Astrocyte of the hippocampus (primary cell): Measurements from ENCODE around the gene ATP8B2.
A peak's percentile ranks its signal among the peaks of the same experiment; 100 is the strongest.
"Not testable (repeated sequence)": the region's sequence is repeated elsewhere in the genome, so short reads cannot be mapped to it uniquely, and the experiment has no call there.

Experiments used
- DNase-seq: peaks from one replicate; pipeline ENCODE4 v3.0.0; 2011; ENCODE audit warnings: low read depth, low spot score

ATP8B2 gene

GRCh38 chr1:154323493-154323892 is 1.8 kb upstream of the ATP8B2 start:
- DNase-seq: no peak

- no peak for DNase-seq
These were observed 1.1 kb upstream of the ATP8B2 start for GRCh38 chr1:154324241-154324640.

- DNase-seq: peak; percentile 93
These were observed 539 bp downstream of the ATP8B2 start for GRCh38 chr1:154325583-154326545.

GRCh38 chr1:154326546-154327465 is 1.5 kb downstream of the ATP8B2 start:
- peak; percentile 63 for DNase-seq

- no peak for DNase-seq
These were observed 2.4 kb downstream of the ATP8B2 start for GRCh38 chr1:154327466-154328317.

- peak; percentile 89 for DNase-seq
These were observed 3.2 kb downstream of the ATP8B2 start for GRCh38 chr1:154328318-154329151.

GRCh38 chr1:154329152-154329521 is 3.8 kb downstream of the ATP8B2 start:
- DNase-seq: peak; percentile 78

- DNase-seq: no peak
These were observed 4.3 kb downstream of the ATP8B2 start for GRCh38 chr1:154329551-154330131.

- DNase-seq: no peak
These were observed 5.3 kb downstream of the ATP8B2 start for GRCh38 chr1:154330669-154331068.

- DNase-seq: no peak
These were observed 9.0 kb downstream of the ATP8B2 start for GRCh38 chr1:154334079-154335024.

GRCh38 chr1:154335025-154335714 is 9.8 kb downstream of the ATP8B2 start:
- peak; percentile 90 for DNase-seq

- no peak for DNase-seq
These were observed 12.0 kb downstream of the ATP8B2 start for GRCh38 chr1:154337253-154337894.

GRCh38 chr1:154338875-154339274 is 13.6 kb downstream of the ATP8B2 start:
- DNase-seq: no peak

GRCh38 chr1:154341366-154341765 is 16.0 kb downstream of the ATP8B2 start:
- not testable (repeated sequence) for DNase-seq

GRCh38 chr1:154342132-154342531 is 16.8 kb downstream of the ATP8B2 start:
- no peak for DNase-seq

GRCh38 chr1:154342836-154343472 is 17.6 kb downstream of the ATP8B2 start:
- DNase-seq: no peak
